B cell (primary cell): ENCODE results near the gene CHIT1. TPM values are rescaled to one million over a fixed set of nuclear protein-coding genes. Genes with fewer than 3 reads are reported as not detected.
"Not testable (repeated sequence)": the region's sequence is repeated elsewhere in the genome, so short reads cannot be mapped to it uniquely, and the experiment has no call there.

Experiments used
- ATAC-seq: fragments of 200-7000 bp; cut with Tn5 transposase; one replicate; pipeline ENCODE4 v1.10.0; 2021; ENCODE audit warnings: low read depth, mild to moderate bottlenecking, moderate number of reproducible peaks, moderate library complexity
- CTCF ChIA-PET: fragments of 350-600 bp; sonication (Branson Sonifier 250); formaldehyde crosslinking; loops from one replicate; lab custom pipeline; 2021; ENCODE audit warnings: antibody characterized with exemption, inconsistent platforms; lab: Charles Lee
- POLR2A ChIA-PET: fragments of 350-600 bp; sonication (Branson Sonifier 250); formaldehyde crosslinking; loops from one replicate; lab custom pipeline; 2021; ENCODE audit warnings: antibody characterized with exemption; lab: Charles Lee
- DNase-seq: peaks from one replicate; pipeline ENCODE4 v3.0.0; 2013
- H2AFZ ChIP-seq: 2 replicates; pipeline ENCODE4 v1.6.1; 2012; ENCODE audit warnings: mild to moderate bottlenecking, low read depth, low read length; ENCODE audit not compliant: insufficient read depth, poor library complexity, severe bottlenecking
- H3K27ac ChIP-seq, 2 donors: 1 replicate in 1 of 2; 2 replicates in 1 of 2; pipeline ENCODE4 v1.5.1; 2012 to 2013; ENCODE audit warnings: low read length in 2 of 2, mild to moderate bottlenecking in 2 of 2, moderate library complexity in 1 of 2
- H3K27me3 ChIP-seq, 4 experiments: fragments of 200-600 bp in 1 of 4; sonication (generic) in 1 of 4; replicated peaks in 1 of 4; 1 replicate in 2 of 4; 2 replicates in 2 of 4; pipeline versions ENCODE4 v1.6.1 to v1.7.0; 2013 to 2016; ENCODE audit warnings: low read length in 3 of 4, mild to moderate bottlenecking in 2 of 4, mixed read lengths in 1 of 4, moderate library complexity in 1 of 4; ENCODE audit not compliant: insufficient read depth in 4 of 4, control insufficient read depth in 3 of 4; ENCODE audit errors: control extremely low read depth in 1 of 4
- H3K36me3 ChIP-seq, 2 experiments: replicated peaks in 1 of 2; 1 replicate in 1 of 2; 2 replicates in 1 of 2; pipeline versions ENCODE4 v1.6.1 to v1.7.1; 2013; ENCODE audit warnings: low read length in 1 of 2; ENCODE audit not compliant: insufficient read depth in 2 of 2, control insufficient read depth in 1 of 2; ENCODE audit errors: control extremely low read depth in 1 of 2, extremely low read depth in 1 of 2
- H3K4me1 ChIP-seq, 2 donors: fragments of 200-600 bp in 1 of 2; sonication (generic) in 1 of 2; 1 replicate in 1 of 2; 2 replicates in 1 of 2; pipeline versions ENCODE4 v1.5.1 to v1.6.1; 2013 to 2017; ENCODE audit warnings: low read length in 2 of 2; ENCODE audit not compliant: control insufficient read depth in 2 of 2, insufficient read depth in 2 of 2
- H3K4me2 ChIP-seq: replicated peaks from 2 replicates; pipeline ENCODE3; 2012; ENCODE audit warnings: mild to moderate bottlenecking, low read depth, low read length; ENCODE audit not compliant: poor library complexity, severe bottlenecking
- H3K4me3 ChIP-seq, 5 experiments: fragments of 200-600 bp in 1 of 5; sonication (generic) in 1 of 5; 1 replicate in 3 of 5; 2 replicates in 2 of 5; pipeline versions ENCODE4 v1.5.1 to v1.7.0; 2011 to 2016; ENCODE audit warnings: low read length in 4 of 5, mild to moderate bottlenecking in 4 of 5, low read depth in 2 of 5, control low read depth in 1 of 5, moderate library complexity in 1 of 5; ENCODE audit not compliant: insufficient read depth in 1 of 5; ENCODE audit errors: control extremely low read depth in 1 of 5, extremely low read depth in 1 of 5
- H3K79me2 ChIP-seq: fragments of 200-600 bp; sonication (generic); one replicate; pipeline ENCODE4 v1.6.0; 2016; ENCODE audit warnings: low read length; ENCODE audit not compliant: control insufficient read depth, insufficient read depth
- H3K9ac ChIP-seq: fragments of 200-600 bp; sonication (generic); 2 replicates; pipeline ENCODE4 v1.6.1; 2017; ENCODE audit warnings: mild to moderate bottlenecking, low read length, moderate library complexity
- H3K9me3 ChIP-seq, 3 donors: one replicate each; pipeline versions ENCODE4 v1.6.1 to v1.7.1; 2013; ENCODE audit warnings: low read length in 2 of 3; ENCODE audit not compliant: control insufficient read depth in 2 of 3, insufficient read depth in 1 of 3; ENCODE audit errors: control extremely low read depth in 1 of 3
- H4K20me1 ChIP-seq: 2 replicates; pipeline ENCODE4 v1.6.0; 2012; ENCODE audit warnings: mild to moderate bottlenecking, low read length; ENCODE audit not compliant: insufficient read depth, control insufficient read depth, poor library complexity, severe bottlenecking
- H3K27ac Mint-ChIP-seq: one replicate; pipeline ENCODE4 v1.8.0; 2021; ENCODE audit warnings: mixed read lengths
- H3K27me3 Mint-ChIP-seq: one replicate; pipeline ENCODE4 v1.8.0; 2021; ENCODE audit warnings: mixed read lengths
- H3K4me1 Mint-ChIP-seq: one replicate; pipeline ENCODE4 v1.8.0; 2021; ENCODE audit warnings: mixed read lengths
- H3K4me3 Mint-ChIP-seq: one replicate; pipeline ENCODE4 v1.8.0; 2021; ENCODE audit warnings: mixed read lengths
- H3K9me3 Mint-ChIP-seq: one replicate; pipeline ENCODE4 v1.8.0; 2022; ENCODE audit warnings: mixed read lengths; ENCODE audit not compliant: insufficient read depth
- CTCF ChIP-seq: fragments of 200-600 bp; IDR thresholded peaks from one replicate; pipeline ENCODE4 v1.8.0; 2022; ENCODE audit warnings: antibody characterized with exemption, mild to moderate bottlenecking
- EZH2 ChIP-seq: IDR thresholded peaks from 2 replicates; pipeline ENCODE4 v1.6.1; 2012; ENCODE audit warnings: borderline replicate concordance, low read depth, mild to moderate bottlenecking, moderate library complexity, low read length; ENCODE audit not compliant: insufficient read depth, poor library complexity, severe bottlenecking
- WGBS: methylation state at CpG from one replicate; pipeline ENCODE4 v1.1.5; 2013; ENCODE audit warnings: missing lambda C conversion rate; ENCODE audit not compliant: insufficient coverage; 5-methylcytosine and 5-hydroxymethylcytosine counted together
- intact Hi-C: fragments of 100-400 bp; cut with micrococcal nuclease; formaldehyde crosslinking; loops from one replicate; pipeline ENCODE4 v1.10.0; 2022
- polyA plus RNA-seq: library from polyadenylated mRNA; depleted of rRNA; stranded (reverse); fragments of >200 nt; gene quantifications from 2 replicates; pipeline ENCODE4 v1.2.3, GENCODE V29; 2012
- total RNA-seq, 2 donors: library from RNA; stranded (reverse); fragments of 120-200 nt in 1 of 2; gene quantifications; 1 replicate in 1 of 2; 2 replicates in 1 of 2; pipeline versions ENCODE4 v1.2.3 to v1.2.4, GENCODE V29; 2013 to 2022

CHIT1 gene
- total and polyA plus RNA-seq, 2 donors (not counting 1 experiment from before 2014, with no cell fraction given), result 2.0 to 8.2 TPM

- no peak overlapping the region for H3K4me2 ChIP-seq
- Mint-ChIP-seq H3K4me1 (peaks cover 18% of the 10 kb centered on the region), H3K27me3 (peaks cover 4% of the 10 kb centered on the region), H3K4me3 (no peak overlapping the region), H3K9me3 (no peaks in the 10 kb centered on the region), H3K27ac (no peak overlapping the region)
- peaks cover 9 to 17% of the 10 kb centered on the region in 2 donors for H3K4me1 ChIP-seq
- H3K27me3 ChIP-seq, result no peaks in the 10 kb centered on the region
- no peak overlapping the region for H2AFZ ChIP-seq
- 65% methylated on average over 8 of the region's 10 CpGs for WGBS
- no peak overlapping the region for H3K4me3 ChIP-seq
- DNase-seq (no peak), ATAC-seq (no peak)
- H3K9ac ChIP-seq, result no peak overlapping the region
- intact Hi-C loops, result no loop called here
- no peaks in the 10 kb centered on the region for H3K79me2 ChIP-seq
- no peaks in the 10 kb centered on the region for H3K36me3 ChIP-seq
- ChIA-PET POLR2A (no interaction called here), CTCF (interaction anchor here (1.3 to 37.7 kb wide), 3 partner anchors 72 to 227 kb away, joined by 3 to 1776 read pairs (median 315); partner anchors contain the start of genes FMOD and OPTC)
- H3K9me3 ChIP-seq, result no peaks in the 10 kb centered on the region
- no peaks in the 10 kb centered on the region for H4K20me1 ChIP-seq
- H3K27ac ChIP-seq, result no peak overlapping the region
- TF ChIP-seq EZH2, result no peak
- no peak for TF ChIP-seq CTCF
Observed at GRCh38 chr1:203263496-203263895, 34.0 kb upstream of the CHIT1 start.

- H3K9me3 ChIP-seq, H3K79me2 ChIP-seq, intact Hi-C loops, H3K36me3 ChIP-seq, H3K4me2 ChIP-seq, H3K27ac ChIP-seq, H3K4me1 Mint-ChIP-seq, POLR2A ChIA-PET, H3K9ac ChIP-seq, H3K27ac Mint-ChIP-seq, H3K9me3 Mint-ChIP-seq, H3K27me3 ChIP-seq, H2AFZ ChIP-seq, H3K4me1 ChIP-seq, H4K20me1 ChIP-seq, H3K4me3 ChIP-seq, H3K4me3 Mint-ChIP-seq, DNase-seq, ATAC-seq: not testable (repeated sequence)
- CTCF ChIA-PET, result interaction anchor here (0.9 kb wide), 1 partner anchor 84 kb away, joined by 5 read pairs; no protein-coding TSS in a partner anchor
- 95% methylated on average over 9 of the region's 9 CpGs for WGBS
- peaks cover 24% of the 10 kb centered on the region for H3K27me3 Mint-ChIP-seq
Observed at GRCh38 chr1:203256636-203257035, 27.2 kb upstream of the CHIT1 start.

- H3K9ac ChIP-seq, H3K9me3 ChIP-seq, H2AFZ ChIP-seq, H3K36me3 ChIP-seq, H3K4me3 ChIP-seq, H3K9me3 Mint-ChIP-seq, H3K4me1 ChIP-seq, POLR2A ChIA-PET, DNase-seq, H3K4me2 ChIP-seq, ATAC-seq, H3K4me3 Mint-ChIP-seq, H3K27me3 ChIP-seq, H3K79me2 ChIP-seq, H3K4me1 Mint-ChIP-seq, intact Hi-C loops, H3K27ac Mint-ChIP-seq, H3K27ac ChIP-seq, H4K20me1 ChIP-seq: not testable (repeated sequence)
- CTCF ChIA-PET, result interaction anchor here (1.2 kb wide), 1 partner anchor 13 kb away, joined by 5 read pairs; no protein-coding TSS in a partner anchor
- peaks cover 24% of the 10 kb centered on the region for H3K27me3 Mint-ChIP-seq
Observed at GRCh38 chr1:203254782-203255181, 25.3 kb upstream of the CHIT1 start.
